Measurements from ENCODE around the gene NSUN5.
"Not testable (repeated sequence)": the region's sequence is repeated elsewhere in the genome, so short reads cannot be mapped to it uniquely, and the experiment has no call there.

Gene NSUN5

GRCh38 chr7:73266719-73267368 lies 41.8 kb downstream of the NSUN5 start:
- not testable (repeated sequence) for DNase-seq

- DNase-seq, result not testable (repeated sequence)
Observed at GRCh38 chr7:73262416-73262815, 46.2 kb downstream of the NSUN5 start.

Data from NCI-H526 (cell line).